ENCODE data around the gene PLEKHH1. TPM values are rescaled to one million over a fixed set of nuclear protein-coding genes. Genes with fewer than 3 reads are reported as not detected.

PLEKHH1 gene
- total RNA-seq, 2 donors from 2014 or later = 32.7 to 54.7 TPM

- no peak for ATAC-seq
- 86 to 90% methylated on average over 13 of the region's 13 CpGs for WGBS, 2 donors
These were observed 35.9 kb upstream of the PLEKHH1 start for GRCh38 chr14:67497216-67497615.

GRCh38 chr14:67497716-67498115 lies 35.4 kb upstream of the PLEKHH1 start:
- peaks cover 16% of the 10 kb centered on the region for H3K4me1 ChIP-seq
- DNase-seq (no peak), ATAC-seq (no peak)
- peaks cover 0 to 5% (median 0%) of the 10 kb centered on the region in 3 donors for H3K9me3 ChIP-seq
- H3K27me3 ChIP-seq = no peaks in the 10 kb centered on the region
- intact Hi-C loops (cut with DNase I) = no loop called here
- H3K4me3 ChIP-seq = no peak overlapping the region
- TF ChIP-seq, protein P1, sequence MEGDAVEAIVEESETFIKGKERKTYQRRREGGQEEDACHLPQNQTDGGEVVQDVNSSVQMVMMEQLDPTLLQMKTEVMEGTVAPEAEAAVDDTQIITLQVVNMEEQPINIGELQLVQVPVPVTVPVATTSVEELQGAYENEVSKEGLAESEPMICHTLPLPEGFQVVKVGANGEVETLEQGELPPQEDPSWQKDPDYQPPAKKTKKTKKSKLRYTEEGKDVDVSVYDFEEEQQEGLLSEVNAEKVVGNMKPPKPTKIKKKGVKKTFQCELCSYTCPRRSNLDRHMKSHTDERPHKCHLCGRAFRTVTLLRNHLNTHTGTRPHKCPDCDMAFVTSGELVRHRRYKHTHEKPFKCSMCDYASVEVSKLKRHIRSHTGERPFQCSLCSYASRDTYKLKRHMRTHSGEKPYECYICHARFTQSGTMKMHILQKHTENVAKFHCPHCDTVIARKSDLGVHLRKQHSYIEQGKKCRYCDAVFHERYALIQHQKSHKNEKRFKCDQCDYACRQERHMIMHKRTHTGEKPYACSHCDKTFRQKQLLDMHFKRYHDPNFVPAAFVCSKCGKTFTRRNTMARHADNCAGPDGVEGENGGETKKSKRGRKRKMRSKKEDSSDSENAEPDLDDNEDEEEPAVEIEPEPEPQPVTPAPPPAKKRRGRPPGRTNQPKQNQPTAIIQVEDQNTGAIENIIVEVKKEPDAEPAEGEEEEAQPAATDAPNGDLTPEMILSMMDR (IDR thresholded peaks at IDR 0.05) = no peak
- TF ChIP-seq POLR2A (IDR thresholded peaks at IDR 0.05) = no peak
- no peak overlapping the region for H3K27ac ChIP-seq
- 84 to 87% methylated on average over 4 of the region's 4 CpGs for WGBS, 2 donors
- H3K36me3 ChIP-seq (replicated peaks in 1 of 2; ENCODE audit: insufficient read depth in 1 of 2, low read depth in 2 of 2) = no peaks in the 10 kb centered on the region

More at GRCh38 chr14:67497216-67497615, 35.9 kb upstream of the PLEKHH1 start:
- intact Hi-C loops (cut with DNase I) = no loop called here
- Histone ChIP-seq H3K27me3 (no peaks in the 10 kb centered on the region), H3K9me3 (peaks cover 0 to 5% (median 0%) of the 10 kb centered on the region in 3 donors), H3K36me3 (replicated peaks in 1 of 2; ENCODE audit: insufficient read depth in 1 of 2, low read depth in 2 of 2) (no peaks in the 10 kb centered on the region), H3K27ac (no peak overlapping the region), H3K4me1 (peaks cover 21% of the 10 kb centered on the region), H3K4me3 (no peak overlapping the region)
- DNase-seq = no peak
- TF ChIP-seq POLR2A (IDR thresholded peaks at IDR 0.05) = no peak
- TF ChIP-seq, protein P1 (IDR thresholded peaks at IDR 0.05) = no peak

GRCh38 chr14:67500981-67501380 lies 32.1 kb upstream of the PLEKHH1 start:
- Histone ChIP-seq H3K4me1 (no peaks in the 10 kb centered on the region), H3K4me3 (no peak overlapping the region), H3K36me3 (replicated peaks in 1 of 2; ENCODE audit: insufficient read depth in 1 of 2, low read depth in 2 of 2) (no peaks in the 10 kb centered on the region), H3K9me3 (no peaks in the 10 kb centered on the region), H3K27ac (no peak overlapping the region), H3K27me3 (no peaks in the 10 kb centered on the region)
- WGBS, 2 donors = 83 to 84% methylated on average over 3 of the region's 3 CpGs
- intact Hi-C loops (cut with DNase I) = no loop called here
- no peak for TF ChIP-seq POLR2A (IDR thresholded peaks at IDR 0.05)
- TF ChIP-seq, protein P1 (IDR thresholded peaks at IDR 0.05) = no peak
- no peak for DNase-seq
- no peak for ATAC-seq

DNA sequence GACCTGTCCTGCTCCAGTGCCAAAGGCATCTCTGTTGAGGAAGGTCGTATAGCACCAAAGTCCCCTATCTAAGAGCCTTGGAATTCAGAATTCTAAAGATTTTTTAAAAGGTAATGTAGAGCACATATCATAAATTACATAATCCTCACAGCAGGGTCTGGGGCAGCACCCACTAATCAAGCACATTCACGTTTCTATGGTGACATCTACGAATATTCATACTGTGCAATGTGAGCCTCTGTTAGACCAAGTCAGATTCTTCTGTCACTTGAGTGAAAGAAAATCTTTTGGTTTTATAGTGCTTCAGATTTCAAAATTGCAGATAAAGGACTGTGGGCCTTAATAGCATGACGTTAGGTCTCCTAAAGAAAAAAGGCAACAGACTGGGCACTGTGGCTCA lies 31.4 kb upstream of the PLEKHH1 start:
- no peak overlapping the region for H3K4me3 ChIP-seq
- H3K27me3 ChIP-seq = no peaks in the 10 kb centered on the region
- H3K4me1 ChIP-seq = no peaks in the 10 kb centered on the region
- TF ChIP-seq, protein P1 (IDR thresholded peaks at IDR 0.05) = no peak
- no peak for TF ChIP-seq POLR2A (IDR thresholded peaks at IDR 0.05)
- H3K36me3 ChIP-seq (replicated peaks in 1 of 2; ENCODE audit: insufficient read depth in 1 of 2, low read depth in 2 of 2) = no peaks in the 10 kb centered on the region
- no peak overlapping the region for H3K27ac ChIP-seq
- DNase-seq (no peak), ATAC-seq (no peak)
- intact Hi-C loops (cut with DNase I) = no loop called here
- H3K9me3 ChIP-seq = no peaks in the 10 kb centered on the region
- 74 to 79% methylated on average over 4 of the region's 4 CpGs for WGBS, 2 donors

- no peaks in the 10 kb centered on the region for H3K4me1 ChIP-seq
- 59 to 61% methylated on average over 6 of the region's 6 CpGs for WGBS, 2 donors
- H3K27me3 ChIP-seq = no peaks in the 10 kb centered on the region
- no peak for ATAC-seq
- intact Hi-C loops (cut with DNase I) = no loop called here
- no peak overlapping the region for H3K4me3 ChIP-seq
- H3K27ac ChIP-seq = no peak overlapping the region
- TF ChIP-seq, protein P1 (IDR thresholded peaks at IDR 0.05) = no peak
- no peak for TF ChIP-seq POLR2A (IDR thresholded peaks at IDR 0.05)
- DNase-seq = no peak
- H3K36me3 ChIP-seq (replicated peaks in 1 of 2; ENCODE audit: insufficient read depth in 1 of 2, low read depth in 2 of 2) = no peaks in the 10 kb centered on the region
- H3K9me3 ChIP-seq = no peaks in the 10 kb centered on the region
These were observed 30.2 kb upstream of the PLEKHH1 start for GRCh38 chr14:67502867-67503266.
